GM19238 (cell line): ENCODE measurements around the gene HEATR5B.
"Not testable (repeated sequence)": the region's sequence is repeated elsewhere in the genome, so short reads cannot be mapped to it uniquely, and the experiment has no call there.

Experiments
- DNase-seq: peaks from one replicate; pipeline ENCODE4 v3.0.0; 2011; ENCODE audit warnings: low spot score; ENCODE audit not compliant: insufficient read length

HEATR5B gene

DNA sequence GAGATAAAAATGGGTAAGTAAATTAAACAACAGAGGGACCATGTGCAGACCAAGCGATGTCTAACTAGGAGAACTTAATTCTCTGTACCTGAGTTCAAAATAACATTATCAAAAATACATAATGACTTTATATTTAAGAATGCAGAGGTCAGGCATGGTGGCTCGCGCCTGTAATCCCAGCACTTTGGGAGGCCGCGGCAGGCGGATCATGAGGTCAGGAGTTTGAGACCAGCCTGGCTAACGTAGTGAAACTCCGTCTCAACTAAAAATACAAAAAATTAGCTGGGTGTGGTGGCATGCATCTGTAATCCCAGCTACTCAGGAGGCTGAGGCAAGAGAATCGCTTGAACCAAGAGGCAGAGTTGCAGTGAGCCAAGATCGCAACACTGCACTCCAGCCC is 138.9 kb downstream of the HEATR5B start:
- DNase-seq = not testable (repeated sequence)

DNA sequence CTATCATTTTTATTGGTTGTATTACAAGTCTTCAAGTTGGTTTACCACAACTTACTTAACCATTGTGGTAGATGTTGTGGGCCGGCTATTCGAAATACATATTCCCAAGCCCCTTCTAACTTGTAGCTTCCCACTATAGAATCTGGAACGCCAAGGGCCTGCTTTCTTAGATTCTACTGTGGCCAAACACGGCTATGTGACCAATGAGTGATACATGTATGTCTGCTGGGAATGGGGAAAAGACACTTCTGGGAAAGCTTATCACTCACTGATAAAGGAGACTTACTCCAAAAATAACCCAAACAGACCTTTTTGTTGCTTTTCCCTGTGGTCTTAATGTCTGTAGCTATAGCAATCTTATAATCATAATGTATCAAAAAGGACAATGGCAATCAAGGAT is 142.3 kb downstream of the HEATR5B start:
- no peak for DNase-seq

DNA sequence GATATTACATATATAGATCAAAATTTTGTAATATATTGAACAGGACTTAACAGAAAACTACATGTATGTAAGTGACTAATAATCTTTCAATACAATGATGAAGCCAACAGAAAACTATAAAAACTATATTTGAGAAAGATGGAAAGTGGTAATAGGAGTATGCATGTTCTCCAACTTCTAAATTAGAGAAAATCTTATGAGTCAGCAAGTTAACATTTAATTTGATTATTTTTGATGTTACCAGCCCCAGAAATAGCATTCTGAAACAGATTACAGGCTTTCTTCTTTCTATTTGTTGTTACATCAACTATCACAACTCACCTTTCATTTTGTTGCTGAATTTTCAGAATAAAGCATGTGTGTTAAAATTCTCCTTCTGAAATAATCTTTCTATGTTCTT is 147.6 kb downstream of the HEATR5B start:
- not testable (repeated sequence) for DNase-seq

DNA sequence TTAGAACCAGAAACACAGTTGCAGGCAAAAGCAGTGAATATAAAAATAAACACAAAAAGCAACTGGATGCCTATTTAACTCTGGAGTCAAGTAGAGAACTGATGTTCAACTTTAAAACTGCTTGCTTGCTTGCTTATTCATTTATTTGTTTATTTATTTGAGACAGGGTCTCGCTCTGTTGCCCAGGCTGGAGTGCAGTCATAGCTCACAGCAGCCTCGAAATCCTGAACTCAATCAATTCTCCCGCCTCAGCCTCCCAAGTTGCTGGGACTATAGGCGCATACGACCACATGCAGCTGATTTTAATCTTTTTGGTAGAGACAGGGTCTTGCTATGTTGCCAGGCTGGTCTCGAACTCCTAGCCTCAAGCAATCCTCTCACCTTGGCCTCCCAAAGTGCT is 152.5 kb downstream of the HEATR5B start:
- DNase-seq = not testable (repeated sequence)
